ENCODE results near the gene RPL13.

DNA sequence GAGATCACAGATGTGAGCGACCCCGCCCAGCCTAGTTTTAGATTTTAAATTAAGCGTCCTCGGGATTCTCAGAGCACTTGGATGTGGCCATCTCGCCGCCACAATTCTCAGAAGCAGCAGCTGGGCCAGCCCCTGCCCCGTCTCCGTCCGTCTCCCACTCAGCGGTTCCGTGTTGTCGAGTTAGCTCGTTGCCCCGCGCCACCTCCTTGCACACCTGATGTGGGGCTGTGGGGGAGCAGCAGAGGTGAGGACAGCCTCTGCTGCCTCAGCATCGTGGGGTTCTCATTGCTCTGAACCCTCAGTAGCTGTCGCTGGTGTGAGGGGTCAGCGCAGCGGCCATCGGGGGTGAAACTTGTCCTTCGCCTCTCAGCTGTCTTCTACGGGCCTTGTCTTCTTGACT is 8.2 kb upstream of the RPL13 start:
- no peak for TF ChIP-seq POLR2AphosphoS5 (IDR thresholded peaks at IDR 0.05; ENCODE audit: insufficient read depth in 1 of 2, low read depth in 1 of 2)
- TF ChIP-seq, protein P1, sequence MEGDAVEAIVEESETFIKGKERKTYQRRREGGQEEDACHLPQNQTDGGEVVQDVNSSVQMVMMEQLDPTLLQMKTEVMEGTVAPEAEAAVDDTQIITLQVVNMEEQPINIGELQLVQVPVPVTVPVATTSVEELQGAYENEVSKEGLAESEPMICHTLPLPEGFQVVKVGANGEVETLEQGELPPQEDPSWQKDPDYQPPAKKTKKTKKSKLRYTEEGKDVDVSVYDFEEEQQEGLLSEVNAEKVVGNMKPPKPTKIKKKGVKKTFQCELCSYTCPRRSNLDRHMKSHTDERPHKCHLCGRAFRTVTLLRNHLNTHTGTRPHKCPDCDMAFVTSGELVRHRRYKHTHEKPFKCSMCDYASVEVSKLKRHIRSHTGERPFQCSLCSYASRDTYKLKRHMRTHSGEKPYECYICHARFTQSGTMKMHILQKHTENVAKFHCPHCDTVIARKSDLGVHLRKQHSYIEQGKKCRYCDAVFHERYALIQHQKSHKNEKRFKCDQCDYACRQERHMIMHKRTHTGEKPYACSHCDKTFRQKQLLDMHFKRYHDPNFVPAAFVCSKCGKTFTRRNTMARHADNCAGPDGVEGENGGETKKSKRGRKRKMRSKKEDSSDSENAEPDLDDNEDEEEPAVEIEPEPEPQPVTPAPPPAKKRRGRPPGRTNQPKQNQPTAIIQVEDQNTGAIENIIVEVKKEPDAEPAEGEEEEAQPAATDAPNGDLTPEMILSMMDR (IDR thresholded peaks at IDR 0.05): no peak
- TF ChIP-seq POLR2A (IDR thresholded peaks at IDR 0.05): no peak
